HepG2 (cell line): ENCODE data around the gene MSMO1. TPM values are rescaled to one million over a fixed set of nuclear protein-coding genes. Genes with fewer than 3 reads are reported as not detected.

ENCODE experiments used
- ATAC-seq: fragments of 200-7000 bp; cut with Tn5 transposase; 3 replicates; pipeline ENCODE4 v1.9.1; 2020; ENCODE audit warnings: mild to moderate bottlenecking, moderate library complexity
- BruUV-seq: library from RNA; stranded (reverse); fragments of 400-500 nt; replicated peaks from 2 replicates; lab custom pipeline; 2021; lab: Mats Ljungman, UMichigan
- CTCF ChIA-PET: fragments of 300-600 bp; formaldehyde crosslinking; extraction: SDS; loops from one replicate; lab custom pipeline; 2021; ENCODE audit warnings: low total read pairs, inconsistent platforms, low intra/inter-chr PET ratio; lab: Yijun Ruan, JAX
- POLR2A ChIA-PET: fragments of 350-600 bp; sonication (Branson Sonifier 250); formaldehyde crosslinking; loops from one replicate; lab custom pipeline; 2020; ENCODE audit warnings: antibody characterized with exemption, inconsistent platforms; lab: Yijun Ruan, JAX
- DNase-seq: peaks from one replicate; pipeline ENCODE4 v3.0.0-alpha.2; 2015; ENCODE audit warnings: low spot score
- FAIRE-seq: peaks from 3 replicates; lab custom pipeline; 2011; peaks lifted over from hg19 to GRCh38; lab: Jason Lieb, UNC
- H2AFZ ChIP-seq: one replicate; pipeline ENCODE4 v1.6.1; 2011; ENCODE audit warnings: low read length, inconsistent platforms
- H3K27ac ChIP-seq: fragments of 300-600 bp; 3 replicates; pipeline ENCODE4 v1.8.0; 2011; ENCODE audit warnings: mixed run types, mild to moderate bottlenecking, mixed read lengths, low read length, inconsistent platforms; ENCODE audit not compliant: insufficient read depth; ENCODE audit errors: extremely low read length
- H3K27me3 ChIP-seq, 2 experiments: fragments of 200-600 bp in 1 of 2; 2 replicates in 1 of 2; 3 replicates in 1 of 2; pipeline versions ENCODE4 v1.6.0 to v1.8.0; 2011; ENCODE audit warnings: low read length in 2 of 2, mild to moderate bottlenecking in 2 of 2, moderate library complexity in 2 of 2, inconsistent platforms in 1 of 2; ENCODE audit not compliant: insufficient read depth in 2 of 2, control insufficient read depth in 1 of 2
- H3K36me3 ChIP-seq, 2 experiments: fragments of 200-600 bp in 1 of 2; replicated peaks in 1 of 2; 2 replicates in 1 of 2; 3 replicates in 1 of 2; pipeline versions ENCODE4 v1.5.1 to v1.8.0; 2011; ENCODE audit warnings: low read length in 2 of 2, inconsistent platforms in 1 of 2; ENCODE audit not compliant: insufficient read depth in 2 of 2, control insufficient read depth in 1 of 2
- H3K4me1 ChIP-seq: 2 replicates; pipeline ENCODE4 v1.5.1; 2012; ENCODE audit warnings: low read length, inconsistent platforms; ENCODE audit not compliant: insufficient read depth
- H3K4me2 ChIP-seq: 2 replicates; pipeline ENCODE4 v1.6.0; 2011; ENCODE audit warnings: low read depth, low read length, inconsistent platforms
- H3K4me3 ChIP-seq, 3 experiments: fragments of 200-600 bp in 1 of 3; sonication (generic), shearing (Covaris generic) in 1 of 3; replicated peaks in 1 of 3; 2 replicates each; pipeline ENCODE4 v1.5.1; 2011 to 2016; ENCODE audit warnings: low read length in 3 of 3, inconsistent platforms in 2 of 3, low read depth in 2 of 3, mild to moderate bottlenecking in 2 of 3, control low read depth in 1 of 3, mixed read lengths in 1 of 3; ENCODE audit not compliant: insufficient read depth in 1 of 3
- H3K79me2 ChIP-seq: one replicate; pipeline ENCODE4 v1.6.1; 2011; ENCODE audit warnings: low read length, inconsistent platforms; ENCODE audit not compliant: insufficient read depth
- H3K9ac ChIP-seq: 2 replicates; pipeline ENCODE4 v1.6.0; 2011; ENCODE audit warnings: mild to moderate bottlenecking, low read depth, low read length, inconsistent platforms; ENCODE audit not compliant: insufficient read depth
- H3K9me3 ChIP-seq: 2 replicates; pipeline ENCODE4 v1.5.1; 2012; ENCODE audit warnings: mild to moderate bottlenecking, low read length
- H4K20me1 ChIP-seq: 2 replicates; pipeline ENCODE4 v1.6.0; 2011; ENCODE audit warnings: inconsistent platforms, mild to moderate bottlenecking, low read length, moderate library complexity; ENCODE audit not compliant: insufficient read depth
- ADNP ChIP-seq: sonication (generic); formaldehyde crosslinking; IDR thresholded peaks from 2 replicates; pipeline ENCODE4 v1.4.0; 2020; ENCODE audit warnings: missing genetic modification reagents
- DR1 ChIP-seq: sonication (generic); formaldehyde crosslinking; IDR thresholded peaks from 2 replicates; pipeline ENCODE4 v1.8.0; 2021; ENCODE audit warnings: mild to moderate bottlenecking, missing genetic modification reagents, inconsistent platforms
- FOXO4 ChIP-seq: sonication (generic); formaldehyde crosslinking; conservative IDR thresholded peaks from 2 replicates; pipeline ENCODE4 v1.8.1; 2023; ENCODE audit warnings: missing genetic modification reagents
- GLMP ChIP-seq: sonication (generic); formaldehyde crosslinking; IDR thresholded peaks from 2 replicates; pipeline ENCODE4 v1.9.0; 2021; ENCODE audit warnings: missing genetic modification reagents, mild to moderate bottlenecking, borderline replicate concordance
- KDM6A ChIP-seq: IDR thresholded peaks from 2 replicates; pipeline ENCODE4 v1.6.1; 2016; ENCODE audit warnings: low read depth
- KLF15 ChIP-seq: sonication (generic); formaldehyde crosslinking; IDR thresholded peaks from 2 replicates; pipeline ENCODE4 v1.8.1; 2023; ENCODE audit warnings: borderline replicate concordance, mild to moderate bottlenecking, inconsistent platforms, missing genetic modification reagents, mixed read lengths
- LCORL ChIP-seq, 2 experiments: fragments of 450-650 bp in 1 of 2; sonication (generic) in 1 of 2; formaldehyde crosslinking in 1 of 2; IDR thresholded peaks; 2 replicates each; pipeline versions ENCODE4 v1.5.0 to v1.6.1; 2017 to 2020; ENCODE audit warnings: antibody characterized with exemption in 1 of 2, missing genetic modification reagents in 1 of 2
- RNF2 ChIP-seq: fragments of 450-650 bp; conservative IDR thresholded peaks from 2 replicates; pipeline ENCODE4 v1.6.1; 2016; ENCODE audit warnings: low read depth
- TFDP1 ChIP-seq: IDR thresholded peaks from 2 replicates; pipeline ENCODE4 v1.6.1; 2016; ENCODE audit warnings: missing compliant biosample characterization, missing genetic modification reagents, borderline replicate concordance
- TGIF2 ChIP-seq: IDR thresholded peaks from 2 replicates; pipeline ENCODE4 v1.6.1; 2016; ENCODE audit warnings: control low read depth, missing compliant biosample characterization
- ZBTB21 ChIP-seq: sonication (generic); formaldehyde crosslinking; IDR thresholded peaks from 2 replicates; pipeline ENCODE4 v1.4.0; 2020; ENCODE audit warnings: missing genetic modification reagents
- ZNF101 ChIP-seq: sonication (generic); formaldehyde crosslinking; IDR thresholded peaks from 2 replicates; pipeline ENCODE4 v1.4.0; 2020; ENCODE audit warnings: mild to moderate bottlenecking, low read depth, missing genetic modification reagents, borderline replicate concordance
- ZNF160 ChIP-seq: sonication (generic); formaldehyde crosslinking; IDR thresholded peaks from 2 replicates; pipeline ENCODE4 v1.8.0; 2022; ENCODE audit warnings: mild to moderate bottlenecking, inconsistent platforms, missing genetic modification reagents
- ZNF34 ChIP-seq: sonication (generic); formaldehyde crosslinking; IDR thresholded peaks from 2 replicates; pipeline ENCODE4 v1.4.0; 2020; ENCODE audit warnings: mild to moderate bottlenecking, missing genetic modification reagents, borderline replicate concordance
- ZNF558 ChIP-seq: sonication (generic); formaldehyde crosslinking; IDR thresholded peaks from 2 replicates; pipeline ENCODE4 v1.9.0; 2022; ENCODE audit warnings: mild to moderate bottlenecking, missing genetic modification reagents, borderline replicate concordance
- WGBS: methylation state at CpG from one replicate; pipeline ENCODE4 v1.1.6; 2017; ENCODE audit warnings: low lambda C conversion rate; 5-methylcytosine and 5-hydroxymethylcytosine counted together
- in situ Hi-C: cut with HindIII; loops from 2 replicates; pipeline ENCODE4 v1.10.0; 2017; ENCODE audit warnings: low pct_unique_long_range_greater_than_20kb; ENCODE audit not compliant: extremely low pct_ligation_motif_present
- intact Hi-C: fragments of 100-400 bp; cut with micrococcal nuclease; formaldehyde crosslinking; loops from one replicate; pipeline ENCODE4 v1.10.0; 2022; ENCODE audit not compliant: unreplicated experiment
- polyA plus RNA-seq, 8 experiments: library from polyadenylated mRNA; depleted of rRNA in 3 of 8; stranded (reverse) in 7 of 8; unstranded in 1 of 8; fragments of >200 nt; fragmentation: Illumina TruSeq in 4 of 8; extraction: Trizol in 4 of 8; gene quantifications; 2 replicates each; pipeline versions ENCODE4 v1.2.1 to v1.2.3, GENCODE V29; 2011 to 2016; ENCODE audit warnings: low read depth in 4 of 8, missing spikeins in 1 of 8, mixed read lengths in 1 of 8; ENCODE audit not compliant: insufficient read depth in 1 of 8
- total RNA-seq, 5 experiments: library from RNA; depleted of rRNA; stranded (reverse); fragments of >200 nt; fragmentation: Illumina TruSeq; extraction: Trizol; gene quantifications; 2 replicates each; pipeline ENCODE4 v1.2.3, GENCODE V29; 2016; ENCODE audit warnings: low read depth in 1 of 5

MSMO1 gene
- total and polyA plus RNA-seq, 2 of the 13 experiments (the other 11 are each of a cell fraction or from before 2014, with no cell fraction given): 98.1 to 216 TPM

- H3K79me2 ChIP-seq: no peaks in the 10 kb centered on the region
- WGBS: 83% methylated on average over 2 of the region's 2 CpGs
- peaks cover 8% of the 10 kb centered on the region for H3K4me1 ChIP-seq
- TF ChIP-seq ADNP (CRISPR knock-in tag) (no peak), DR1 (CRISPR knock-in tag) (no peak)
- no peak overlapping the region for H3K27ac ChIP-seq
- in situ Hi-C loops (no loop called here), intact Hi-C loops (no loop called here)
- no peaks in the 10 kb centered on the region for H3K27me3 ChIP-seq
- no TSS peak for BruUV-seq
- H3K36me3 ChIP-seq: peaks cover 3 to 9% of the 10 kb centered on the region in 2 experiments; a peak in 1 of 5 replicates
- no peaks in the 10 kb centered on the region for H3K9me3 ChIP-seq
- H3K4me3 ChIP-seq: no peak overlapping the region
- no peak for ATAC-seq
- FAIRE-seq: no peak
- POLR2A ChIA-PET: no interaction called here
- no peaks in the 10 kb centered on the region for H4K20me1 ChIP-seq
- H3K4me2 ChIP-seq: no peak overlapping the region
- CTCF ChIA-PET: no interaction called here
- no peak for DNase-seq
- no peak overlapping the region for H2AFZ ChIP-seq
- no peak overlapping the region for H3K9ac ChIP-seq
Measured at GRCh38 chr4:165308606-165309005, 18.9 kb upstream of the MSMO1 start.

GRCh38 chr4:165309456-165309855 lies 18.0 kb upstream of the MSMO1 start:
- Histone ChIP-seq H3K9ac (no peak overlapping the region), H3K4me3 (no peak overlapping the region), H3K4me1 (peaks cover 8% of the 10 kb centered on the region), H2AFZ (no peak overlapping the region), H3K27ac (no peak overlapping the region), H3K4me2 (no peak overlapping the region), H3K9me3 (no peaks in the 10 kb centered on the region), H3K36me3 (peaks cover 3 to 9% of the 10 kb centered on the region in 2 experiments; a peak in 1 of 5 replicates), H4K20me1 (no peaks in the 10 kb centered on the region), H3K79me2 (no peaks in the 10 kb centered on the region), H3K27me3 (no peaks in the 10 kb centered on the region)
- 98% methylated on average over 4 of the region's 4 CpGs for WGBS
- in situ Hi-C loops (no loop called here), intact Hi-C loops (no loop called here)
- ATAC-seq: no peak
- BruUV-seq: no TSS peak
- ChIA-PET POLR2A (no interaction called here), CTCF (no interaction called here)
- DNase-seq: no peak
- no peak for FAIRE-seq
- TF ChIP-seq ZNF558 (no peak), LCORL (IDR thresholded peaks at IDR 0.05) (no peak), LCORL (CRISPR knock-in tag; IDR thresholded peaks at IDR 0.05) (no peak), KDM6A (CRISPR knock-in tag) (no peak), TGIF2 (CRISPR knock-in tag) (no peak), TFDP1 (CRISPR knock-in tag) (no peak), ZNF160 (CRISPR knock-in tag) (no peak), RNF2 (no peak), FOXO4 (no peak), ZNF34 (CRISPR knock-in tag) (no peak), ZNF101 (CRISPR knock-in tag) (no peak), ZBTB21 (CRISPR knock-in tag) (no peak), KLF15 (no peak), GLMP (CRISPR knock-in tag) (no peak)
